Iris pigment epithelial cell (primary cell): ENCODE results near the gene GADD45B.

Experiments
- DNase-seq: peaks from one replicate; pipeline ENCODE4 v3.0.0-alpha.2; 2011; ENCODE audit warnings: low read depth

The GADD45B gene

DNA sequence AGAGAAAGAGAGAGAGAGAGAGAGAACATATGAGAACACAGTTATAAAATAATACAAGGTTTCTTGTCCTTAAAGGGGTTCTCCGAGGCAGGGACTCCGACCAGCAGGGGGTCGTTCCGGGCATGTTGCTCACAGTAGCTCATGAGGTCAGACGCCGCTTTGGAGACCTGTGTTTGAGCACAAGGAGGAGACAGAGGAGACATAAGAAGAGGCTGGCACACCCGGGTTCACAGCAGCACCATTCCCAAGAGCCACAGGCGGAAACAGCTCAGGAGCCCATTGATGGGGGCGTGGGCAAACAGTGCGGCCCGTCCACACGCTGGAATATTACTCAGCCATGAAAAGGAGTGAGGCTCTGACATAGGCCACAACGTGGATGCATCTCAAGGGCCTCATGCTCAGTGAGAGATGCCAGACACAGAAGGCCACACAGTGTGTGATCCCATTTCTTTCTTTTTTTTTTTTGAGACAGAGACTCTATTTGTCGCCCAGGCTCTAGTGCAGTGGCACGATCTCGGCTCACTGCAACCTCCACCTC is 39.1 kb downstream of the GADD45B start:
- DNase-seq = no peak

DNA sequence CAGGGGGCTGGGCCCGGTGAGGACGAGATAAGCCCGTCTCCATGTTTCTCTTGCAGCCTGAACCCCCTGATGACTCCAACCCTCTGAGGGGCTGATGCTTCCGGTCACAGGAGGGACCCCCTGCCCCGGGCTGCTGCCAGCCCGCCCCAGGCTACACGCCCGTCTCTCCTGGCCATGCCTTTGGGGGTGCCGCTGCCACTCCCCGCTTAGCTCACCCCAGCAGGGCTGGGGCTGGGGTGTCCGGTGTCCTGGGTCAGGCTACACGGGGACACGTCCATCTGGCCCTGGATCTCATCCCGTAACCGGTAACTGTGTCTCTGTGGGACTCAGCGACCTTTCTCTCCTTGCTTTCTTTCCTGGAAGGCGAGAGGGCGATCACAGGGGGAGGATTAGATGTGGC is 40.8 kb downstream of the GADD45B start:
- no peak for DNase-seq

DNA sequence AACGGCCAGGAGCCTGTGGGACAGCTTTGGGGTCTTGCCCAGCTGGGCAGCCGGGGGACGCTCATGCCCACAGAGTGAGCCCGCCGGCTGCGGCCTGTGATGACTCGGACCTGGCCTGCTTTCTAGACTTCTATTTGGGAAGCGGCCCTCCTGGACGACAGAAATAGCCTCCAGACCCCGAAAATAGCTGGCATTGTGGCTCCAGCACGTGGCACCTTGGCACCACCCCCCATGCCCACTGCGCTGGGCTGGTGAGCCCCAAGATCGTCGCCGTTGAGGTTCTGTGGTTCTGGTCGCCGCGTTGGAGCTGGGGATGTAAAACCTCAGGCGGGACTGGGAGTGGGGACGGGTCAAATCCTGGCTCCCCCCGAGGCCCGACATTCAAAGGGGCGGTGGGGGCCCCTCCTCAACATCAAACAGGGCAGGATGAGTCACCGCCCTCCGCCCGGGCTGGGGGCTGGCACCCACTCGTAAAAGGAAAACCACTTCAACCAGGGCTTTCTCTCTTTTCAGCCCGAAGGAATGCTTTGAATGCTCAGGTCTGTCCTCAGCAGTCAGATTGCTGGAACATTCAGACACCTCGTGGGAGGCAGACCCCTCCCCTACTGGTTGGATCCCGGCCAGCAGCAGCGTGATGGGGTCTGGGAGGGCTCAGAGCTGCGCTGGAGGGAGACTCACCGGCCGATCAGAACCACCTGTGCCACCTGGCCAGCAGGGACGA is 42.1 kb downstream of the GADD45B start:
- peak; percentile 36 for DNase-seq

DNA sequence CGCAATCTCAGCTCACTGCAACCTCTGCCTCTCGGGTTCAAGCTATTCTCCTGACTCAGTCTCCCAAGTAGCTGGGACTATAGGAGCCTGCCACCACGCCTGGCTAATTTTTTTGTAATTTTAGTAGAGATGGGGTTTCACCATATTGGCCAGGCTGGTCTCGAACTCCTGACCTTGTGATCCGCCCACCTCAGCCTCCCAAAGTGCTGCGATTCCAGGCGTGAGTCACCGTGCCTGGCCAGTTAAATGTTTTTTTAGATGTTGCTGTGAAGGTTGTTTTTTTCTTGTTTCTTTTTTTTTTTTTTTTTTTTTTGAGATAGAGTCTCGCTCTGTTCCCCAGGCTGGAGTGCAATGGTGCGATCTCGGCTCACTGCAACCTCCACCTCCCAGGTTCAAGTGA is 42.9 kb downstream of the GADD45B start:
- peak; percentile 52 for DNase-seq

DNA sequence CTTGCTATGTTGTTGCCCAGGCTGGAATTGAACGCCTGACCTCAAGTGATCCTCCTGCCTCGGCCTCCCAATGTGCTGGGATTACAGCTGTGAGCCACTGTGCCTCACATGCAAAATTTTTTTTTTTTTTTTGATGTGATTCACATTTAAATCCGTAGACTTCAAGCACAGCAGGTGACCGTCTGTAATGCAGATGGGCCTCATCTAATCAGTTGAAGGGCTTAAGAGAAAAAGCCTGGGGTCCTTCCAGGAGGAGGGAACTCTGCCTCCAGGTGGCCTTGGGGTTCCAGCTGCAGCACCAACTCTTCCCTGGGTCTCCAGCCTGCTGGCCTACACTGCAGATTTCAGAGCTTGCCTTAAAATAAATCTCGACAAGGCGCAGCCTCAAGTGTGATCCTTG is 43.6 kb downstream of the GADD45B start:
- DNase-seq = no peak

DNA sequence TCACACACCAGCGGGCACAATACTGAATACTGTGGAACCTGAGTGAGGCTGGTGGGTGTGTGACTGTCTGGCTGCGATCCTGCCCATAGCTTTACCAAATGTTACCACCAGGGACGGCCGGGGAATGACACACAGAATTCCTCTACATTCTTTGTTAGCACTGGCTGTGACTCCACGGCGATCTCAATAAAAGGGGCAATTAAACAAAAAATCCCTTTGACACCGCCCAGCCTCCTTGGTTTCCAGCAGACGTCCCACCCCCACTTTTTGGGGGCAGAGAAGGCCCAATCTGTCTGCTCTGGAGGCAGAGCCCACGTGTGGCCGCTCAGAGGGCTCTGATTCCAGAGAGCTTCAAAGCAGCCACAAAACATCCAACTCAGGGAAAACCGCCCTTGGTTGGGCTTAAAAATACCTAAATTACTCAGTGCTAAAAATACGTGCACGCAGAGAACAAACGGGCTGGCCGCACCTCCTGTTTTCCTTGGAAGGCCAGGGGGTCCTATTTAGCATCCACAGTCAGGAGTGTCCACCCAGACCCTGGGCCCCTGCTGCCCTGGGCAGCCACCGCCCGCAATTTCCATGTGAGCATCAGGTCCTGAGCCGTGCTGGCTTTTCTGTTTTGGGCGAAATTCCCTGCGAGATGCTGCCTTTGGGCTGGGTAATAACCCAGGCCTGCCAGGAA is 47.8 kb downstream of the GADD45B start:
- DNase-seq = peak; percentile 64

DNA sequence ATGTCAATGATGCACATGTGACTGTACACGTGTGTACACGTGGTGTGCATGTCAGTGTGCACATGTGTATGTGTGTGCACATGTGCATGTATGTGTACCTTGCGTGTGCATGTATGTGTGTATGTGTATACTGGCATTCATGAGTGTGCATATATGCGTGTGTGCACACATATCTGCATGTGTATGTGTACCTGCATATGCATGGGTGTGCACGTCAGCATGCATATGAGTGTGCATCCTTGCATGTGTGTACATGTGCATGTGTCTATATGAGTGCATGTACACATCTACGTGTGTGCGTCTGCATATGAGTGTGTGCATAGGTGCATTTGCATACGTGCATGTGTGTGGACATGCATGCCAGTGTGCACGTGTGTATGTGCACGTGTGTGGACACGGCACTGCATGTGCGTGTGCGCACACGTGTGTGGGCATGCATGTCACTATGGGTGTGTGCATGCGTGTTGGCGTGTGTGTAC is 48.5 kb downstream of the GADD45B start:
- DNase-seq = no peak

DNA sequence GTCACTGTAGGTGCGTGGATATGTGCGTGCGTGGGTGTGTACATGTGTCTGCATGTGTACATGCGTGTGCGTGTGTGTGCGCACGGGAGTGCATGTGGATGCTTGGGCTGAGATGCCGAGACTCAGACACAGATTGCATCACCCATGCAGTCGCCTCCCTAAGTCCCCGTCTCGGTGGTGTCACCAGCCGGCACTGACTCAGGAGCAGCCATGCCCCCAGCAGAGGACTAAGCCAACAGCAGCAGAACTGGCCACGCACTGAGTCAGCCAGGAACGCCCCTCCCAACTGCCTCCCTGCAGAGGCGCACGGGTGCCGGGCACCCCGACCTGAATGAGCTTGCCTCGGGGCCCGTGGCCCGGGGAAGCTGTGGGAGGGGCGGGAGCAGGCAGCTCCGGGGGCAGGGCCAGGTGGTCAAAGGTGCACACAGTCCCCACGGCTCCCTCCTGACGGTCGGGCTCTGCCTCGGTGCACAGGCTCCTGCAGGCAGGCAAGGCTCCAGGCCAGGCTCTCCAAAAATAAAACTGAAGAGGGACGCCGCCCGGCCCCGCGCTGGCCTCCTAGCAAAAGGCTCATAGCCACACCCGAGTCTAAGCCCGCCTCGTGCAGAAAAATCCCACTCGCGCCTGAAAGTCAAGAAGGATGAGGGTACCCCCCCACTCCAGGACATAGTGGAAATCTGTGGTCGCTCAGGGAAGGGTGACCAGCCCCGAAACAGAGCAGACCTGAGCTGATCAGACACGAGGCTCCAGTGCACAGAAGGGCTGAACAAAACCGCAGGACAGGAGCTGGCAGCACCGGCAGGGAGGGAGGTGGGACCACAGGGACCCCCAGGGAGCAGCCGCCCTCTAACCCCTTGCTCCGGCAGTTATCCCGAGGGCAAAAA is 49.2 kb downstream of the GADD45B start:
- peak; percentile 77 for DNase-seq

DNA sequence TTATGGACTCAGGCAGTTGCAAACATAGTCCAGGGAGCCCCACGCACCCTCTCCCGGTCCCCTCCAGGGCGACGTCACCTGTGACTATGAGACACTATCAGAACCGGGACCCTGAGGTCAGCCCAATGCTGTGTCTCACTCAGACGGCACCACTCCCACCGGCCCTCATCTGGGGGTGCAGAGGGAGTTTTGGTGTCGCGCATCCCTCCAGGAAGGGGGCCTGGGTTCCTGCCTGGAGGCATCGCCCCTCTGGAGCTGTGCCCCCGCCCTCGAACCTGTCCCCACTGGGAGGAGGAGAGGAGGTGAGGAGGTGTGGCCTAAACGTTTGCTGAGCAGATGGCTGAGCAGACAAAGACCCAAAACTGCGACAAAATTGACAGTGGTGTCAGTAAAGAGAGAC is 51.2 kb downstream of the GADD45B start:
- DNase-seq = no peak

DNA sequence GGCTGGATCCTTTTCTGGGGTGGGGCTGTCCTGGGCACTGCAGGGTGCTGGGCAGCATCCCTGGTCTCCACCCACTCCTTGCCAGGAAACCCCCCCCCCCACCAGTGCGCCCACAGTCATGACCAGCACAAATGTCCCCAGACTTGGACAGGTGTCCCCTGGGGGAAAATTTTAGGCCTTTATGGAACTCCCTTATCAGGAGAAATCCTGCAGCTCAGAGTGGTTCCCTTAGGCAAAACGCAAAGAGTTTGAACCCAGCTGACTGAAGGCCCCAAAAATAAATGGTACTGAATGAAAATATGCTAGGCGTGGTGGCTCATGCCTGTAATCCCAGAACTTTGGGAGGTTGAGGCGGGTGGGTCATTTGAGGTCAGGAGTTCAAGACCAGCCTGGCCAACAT is 51.8 kb downstream of the GADD45B start:
- DNase-seq = no peak
